Mesenchymal stem cell (in vitro differentiated cells and primary cell): ENCODE results near the gene STMN3.

Experiments used
- DNase-seq: peaks from one replicate; pipeline ENCODE4 v3.0.0-alpha.2; 2013
- H2AFZ ChIP-seq: one replicate; pipeline ENCODE4 v1.6.1; 2013; ENCODE audit warnings: low read depth, mild to moderate bottlenecking, control low read depth, inconsistent platforms, low read length, moderate library complexity
- H2AK5ac ChIP-seq: 2 replicates; pipeline ENCODE4 v1.6.1; 2013; ENCODE audit warnings: low read length, moderate library complexity, mild to moderate bottlenecking, inconsistent platforms; ENCODE audit not compliant: severe bottlenecking
- H2BK120ac ChIP-seq: one replicate; pipeline ENCODE4 v1.6.1; 2013; ENCODE audit warnings: low read depth, mild to moderate bottlenecking, inconsistent platforms, low read length, moderate library complexity
- H2BK12ac ChIP-seq, 2 experiments: one replicate each; pipeline ENCODE4 v1.6.1; 2013; ENCODE audit warnings: inconsistent platforms in 2 of 2, low read length in 2 of 2, mild to moderate bottlenecking in 2 of 2, moderate library complexity in 2 of 2, control low read depth in 1 of 2
- H2BK15ac ChIP-seq: one replicate; pipeline ENCODE4 v1.6.1; 2013; ENCODE audit warnings: mild to moderate bottlenecking, low read depth, inconsistent platforms; ENCODE audit not compliant: poor library complexity, severe bottlenecking
- H2BK5ac ChIP-seq: 2 replicates; pipeline ENCODE4 v1.6.1; 2013; ENCODE audit warnings: low read depth, mild to moderate bottlenecking, low read length, control low read depth, inconsistent platforms; ENCODE audit not compliant: poor library complexity, severe bottlenecking
- H3K14ac ChIP-seq, 2 experiments: one replicate each; pipeline ENCODE4 v1.6.1; 2013; ENCODE audit warnings: inconsistent platforms in 2 of 2, low read length in 2 of 2, control low read depth in 1 of 2, mild to moderate bottlenecking in 1 of 2, moderate library complexity in 1 of 2
- H3K18ac ChIP-seq, 2 experiments: one replicate each; pipeline ENCODE4 v1.6.1; 2013; ENCODE audit warnings: inconsistent platforms in 2 of 2, low read length in 2 of 2, control low read depth in 1 of 2, low read depth in 1 of 2, mild to moderate bottlenecking in 1 of 2
- H3K23ac ChIP-seq, 2 experiments: one replicate each; pipeline ENCODE4 v1.6.1; 2013; ENCODE audit warnings: inconsistent platforms in 2 of 2, low read length in 2 of 2, mild to moderate bottlenecking in 2 of 2, moderate library complexity in 2 of 2, control low read depth in 1 of 2
- H3K27ac ChIP-seq: 2 replicates; pipeline ENCODE4 v1.5.1; 2013; ENCODE audit warnings: mild to moderate bottlenecking, moderate library complexity, low read length, control low read depth, inconsistent platforms; ENCODE audit not compliant: poor library complexity, severe bottlenecking
- H3K27me3 ChIP-seq, 2 experiments: 2 replicates each; pipeline versions ENCODE4 v1.6.1 to v1.7.0; 2013; ENCODE audit warnings: low read length in 2 of 2, mild to moderate bottlenecking in 2 of 2, moderate library complexity in 2 of 2, control low read depth in 1 of 2, inconsistent platforms in 1 of 2; ENCODE audit not compliant: control insufficient read depth in 1 of 2, insufficient read depth in 1 of 2
- H3K36me3 ChIP-seq, 2 experiments: 2 replicates each; pipeline versions ENCODE4 v1.6.1 to v1.7.0; 2013; ENCODE audit warnings: low read length in 2 of 2, control low read depth in 1 of 2, inconsistent platforms in 1 of 2, low read depth in 1 of 2, mild to moderate bottlenecking in 1 of 2; ENCODE audit not compliant: insufficient read depth in 2 of 2, control insufficient read depth in 1 of 2
- H3K4ac ChIP-seq, 2 experiments: one replicate each; pipeline ENCODE4 v1.6.1; 2013; ENCODE audit warnings: inconsistent platforms in 2 of 2, low read length in 2 of 2, mild to moderate bottlenecking in 2 of 2, moderate library complexity in 2 of 2, control low read depth in 1 of 2, low read depth in 1 of 2
- H3K4me1 ChIP-seq: 2 replicates; pipeline ENCODE4 v1.6.1; 2013; ENCODE audit warnings: low read depth, low read length, control low read depth; ENCODE audit not compliant: control insufficient read depth, insufficient read depth
- H3K4me2 ChIP-seq: 2 replicates; pipeline ENCODE4 v1.6.1; 2013; ENCODE audit warnings: low read length, mild to moderate bottlenecking, inconsistent platforms; ENCODE audit not compliant: poor library complexity, severe bottlenecking
- H3K4me3 ChIP-seq, 2 experiments: 2 replicates each; pipeline versions ENCODE4 v1.5.1 to v1.7.0; 2013; ENCODE audit warnings: low read length in 2 of 2, mild to moderate bottlenecking in 2 of 2, control low read depth in 1 of 2, low read depth in 1 of 2; ENCODE audit not compliant: insufficient read depth in 1 of 2
- H3K79me1 ChIP-seq: replicated peaks from 2 replicates; pipeline ENCODE4 v1.6.1; 2013; ENCODE audit warnings: mild to moderate bottlenecking, control low read depth, low read length, inconsistent platforms; ENCODE audit not compliant: poor library complexity, severe bottlenecking
- H3K9ac ChIP-seq: 2 replicates; pipeline ENCODE4 v1.7.0; 2013; ENCODE audit warnings: mild to moderate bottlenecking, low read length, moderate library complexity
- H3K9me3 ChIP-seq: 2 replicates; pipeline ENCODE4 v1.7.0; 2013; ENCODE audit warnings: mild to moderate bottlenecking, low read length; ENCODE audit not compliant: control insufficient read depth
- H4K8ac ChIP-seq: one replicate; pipeline ENCODE4 v1.6.1; 2013; ENCODE audit warnings: inconsistent platforms, mild to moderate bottlenecking, low read length, moderate library complexity
- H4K91ac ChIP-seq: one replicate; pipeline ENCODE4 v1.6.1; 2013; ENCODE audit warnings: mild to moderate bottlenecking, low read length, inconsistent platforms
- WGBS: methylation state at CpG from one replicate; pipeline ENCODE4 v1.1.7; 2013; ENCODE audit warnings: mixed read lengths; 5-methylcytosine and 5-hydroxymethylcytosine counted together

The STMN3 gene

DNA sequence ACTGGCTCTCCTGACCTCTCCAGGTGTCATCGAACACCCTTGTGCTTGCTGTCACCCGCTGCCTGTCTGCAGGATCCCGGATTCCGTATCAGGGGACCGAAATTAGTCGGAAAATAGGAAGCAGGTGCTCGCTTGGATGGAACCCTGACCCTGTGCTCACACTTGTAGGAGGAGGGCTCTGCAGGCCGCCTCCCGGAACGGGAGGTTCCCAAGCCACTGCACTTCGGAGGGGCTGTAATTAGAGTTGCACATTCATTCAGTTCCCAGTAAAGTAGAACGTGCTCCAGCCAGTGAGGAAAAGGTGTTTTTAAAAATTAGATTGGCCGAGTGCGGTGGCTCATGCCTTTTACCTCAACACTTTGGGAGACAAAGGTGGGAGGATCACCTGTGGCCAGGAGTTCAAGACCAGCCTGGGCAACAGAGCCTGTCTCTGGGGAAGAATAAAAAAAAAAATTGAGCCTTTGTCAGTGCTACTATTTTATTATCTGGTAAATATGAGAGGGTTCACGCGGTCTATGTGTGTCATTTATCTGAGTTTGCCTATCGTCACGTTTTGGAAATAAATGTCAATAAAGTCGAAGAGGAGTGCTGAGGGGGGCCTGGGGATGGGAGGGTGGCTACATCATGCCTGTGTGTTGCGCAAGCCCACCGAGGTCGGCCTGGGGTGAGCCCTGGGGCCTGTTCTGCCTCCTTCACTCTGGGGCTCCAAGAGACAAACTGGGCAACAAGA, 24.8 kb downstream of the STMN3 start:
- Histone ChIP-seq H3K18ac (no peak overlapping the region), H3K36me3 (no peaks in the 10 kb centered on the region)

DNA sequence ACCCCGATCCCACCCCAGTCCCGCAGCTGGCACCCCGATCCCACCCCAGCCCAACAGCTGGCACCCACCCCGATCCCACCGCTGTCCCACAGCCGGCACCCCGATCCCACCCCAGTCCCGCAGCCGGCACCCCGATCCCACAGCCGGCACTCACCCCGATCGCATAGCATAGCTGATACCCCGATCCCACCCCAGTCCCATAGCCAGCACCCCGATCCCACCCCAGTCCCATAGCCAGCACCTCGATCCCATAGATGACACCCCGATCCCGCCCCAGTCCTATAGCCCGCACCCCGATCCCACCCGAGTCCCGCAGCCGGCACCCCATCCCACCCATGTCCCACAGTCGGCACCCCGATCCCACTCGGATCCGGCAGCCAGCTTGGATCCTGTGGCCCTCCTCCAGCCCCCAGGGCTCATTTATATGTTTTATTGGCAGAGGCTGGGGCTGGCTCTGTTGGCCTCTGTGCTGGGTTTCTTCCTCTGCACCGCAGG, 25.4 kb downstream of the STMN3 start:
- no peak overlapping the region for H3K27ac ChIP-seq
- H3K36me3 ChIP-seq, result peaks cover 0 to under 1% of the 10 kb centered on the region in 2 experiments
- H3K23ac ChIP-seq, result no peak overlapping the region
- H2BK12ac ChIP-seq, result no peak overlapping the region
- peak overlapping the region; percentile 91 to 94 for H3K4me3 ChIP-seq
- peak overlapping the region; percentile 56 for H3K4me2 ChIP-seq
- 81% methylated on average over 28 of the region's 28 CpGs for WGBS
- peaks cover 11% of the 10 kb centered on the region for H3K79me1 ChIP-seq
- H3K27me3 ChIP-seq, result no peaks in the 10 kb centered on the region
- H2BK120ac ChIP-seq, result no peak overlapping the region
- H4K91ac ChIP-seq, result peak overlapping the region; percentile 94
- peak overlapping the region; percentile 94 for H3K9ac ChIP-seq
- no peak overlapping the region for H3K4ac ChIP-seq
- no peaks in the 10 kb centered on the region for H3K9me3 ChIP-seq
- peaks cover 26% of the 10 kb centered on the region for H3K4me1 ChIP-seq
- DNase-seq, result no peak
- H2BK15ac ChIP-seq, result peak overlapping the region; percentile 84
- peak overlapping the region; percentile 36 for H4K8ac ChIP-seq
- no peak overlapping the region for H2AFZ ChIP-seq
- no peak overlapping the region for H3K18ac ChIP-seq
- no peak overlapping the region for H3K14ac ChIP-seq
- no peak overlapping the region for H2AK5ac ChIP-seq
- H2BK5ac ChIP-seq, result no peak overlapping the region

More for the DNA sequence above, 24.8 kb downstream of the STMN3 start:
- Histone ChIP-seq H3K4me2 (peak overlapping the region; percentile 56), H2AFZ (no peak overlapping the region), H3K9me3 (no peaks in the 10 kb centered on the region), H2BK15ac (no peak overlapping the region), H3K27ac (no peak overlapping the region), H3K4ac (no peak overlapping the region), H3K14ac (no peak overlapping the region), H2BK5ac (no peak overlapping the region), H3K79me1 (peaks cover 11% of the 10 kb centered on the region), H3K27me3 (no peaks in the 10 kb centered on the region), H3K23ac (no peak overlapping the region), H4K91ac (no peak overlapping the region), H3K4me3 (peak overlapping the region in 1 of 2 experiments; percentile 91), H4K8ac (no peak overlapping the region), H3K4me1 (peaks cover 26% of the 10 kb centered on the region), H2BK12ac (no peak overlapping the region), H2BK120ac (no peak overlapping the region), H2AK5ac (no peak overlapping the region), H3K9ac (peak overlapping the region; percentile 94)
- WGBS, result 89% methylated on average over 22 of the region's 22 CpGs
- DNase-seq, result no peak

DNA sequence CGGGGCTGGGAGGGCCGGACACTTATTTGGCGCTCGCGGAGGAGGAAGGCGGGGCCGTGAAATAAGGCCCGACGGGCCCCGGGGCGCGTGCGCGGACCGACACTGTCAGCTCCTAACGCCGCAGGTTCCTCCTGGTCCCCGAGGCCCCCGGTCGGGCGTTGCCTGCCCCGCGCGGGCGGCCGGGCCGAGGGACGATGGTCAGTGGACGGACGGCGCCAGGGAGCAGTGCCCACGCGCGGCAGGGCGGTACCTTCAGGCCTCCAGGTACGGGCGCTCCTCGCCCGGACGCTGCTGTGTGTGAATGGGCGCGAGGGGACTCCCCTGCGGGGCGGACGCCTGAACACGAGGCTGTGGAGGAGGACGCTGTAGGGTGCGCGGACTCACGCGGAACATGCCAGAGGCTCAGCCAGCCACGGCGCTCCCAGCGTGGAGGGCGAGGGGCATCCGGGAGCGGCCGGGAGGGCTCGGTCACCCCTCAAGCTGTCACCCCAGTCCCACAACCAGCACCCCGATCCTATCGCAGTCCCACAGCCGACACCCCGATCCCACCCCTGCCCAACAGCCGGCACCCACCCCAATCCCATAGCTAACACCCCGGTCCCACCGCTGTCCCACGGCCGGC, 26.0 kb downstream of the STMN3 start:
- WGBS, result 3% methylated on average over 47 of the region's 68 CpGs
- peak overlapping the region in 1 of 2 experiments; percentile 98 for H3K23ac ChIP-seq
- H3K14ac ChIP-seq, result peak overlapping the region in 1 of 2 experiments; percentile 99

More for the DNA sequence above, 26.0 kb downstream of the STMN3 start:
- Histone ChIP-seq H3K27ac (no peak overlapping the region), H3K27me3 (no peaks in the 10 kb centered on the region), H4K8ac (peak overlapping the region; percentile 96), H2BK15ac (no peak overlapping the region), H4K91ac (peak overlapping the region; percentile 94), H3K4ac (peak overlapping the region; percentile 3 to 33), H3K36me3 (peaks cover 0 to 3% of the 10 kb centered on the region in 2 experiments), H3K9me3 (no peaks in the 10 kb centered on the region), H3K79me1 (peaks cover 16% of the 10 kb centered on the region), H2BK5ac (no peak overlapping the region), H2AFZ (peak overlapping the region; percentile 30), H3K4me2 (peak overlapping the region; percentile 56), H3K4me1 (peaks cover 26% of the 10 kb centered on the region), H3K9ac (peak overlapping the region; percentile 94), H2BK12ac (peak overlapping the region in 1 of 2 experiments; percentile 37), H3K18ac (peak overlapping the region; percentile 16 to 94), H2AK5ac (no peak overlapping the region), H3K4me3 (peak overlapping the region; percentile 91 to 94), H2BK120ac (peak overlapping the region; percentile 99)
- peak; percentile 94 for DNase-seq
